HEK293 (cell line): ENCODE data around the gene PLXNA2.

Experiments
- CTCF ChIP-seq: fragments of 450-650 bp; formaldehyde crosslinking; IDR thresholded peaks from 2 replicates; pipeline ENCODE4 v1.5.1; 2016; ENCODE audit warnings: missing biosample characterization, missing genetic modification characterization
- HOXA7 ChIP-seq: sonication (generic); formaldehyde crosslinking; IDR thresholded peaks from 2 replicates; pipeline ENCODE4 v1.8.1; 2022; ENCODE audit warnings: missing genetic modification reagents, borderline replicate concordance
- KLF7 ChIP-seq: fragments of 450-650 bp; formaldehyde crosslinking; IDR thresholded peaks from 2 replicates; pipeline ENCODE4 v1.5.1; 2016; ENCODE audit warnings: missing biosample characterization, missing genetic modification characterization, borderline replicate concordance
- OSR2 ChIP-seq: fragments of 450-650 bp; formaldehyde crosslinking; IDR thresholded peaks from 2 replicates; pipeline ENCODE4 v1.5.1; 2016; ENCODE audit warnings: missing biosample characterization, missing genetic modification characterization
- PRDM1 ChIP-seq: fragments of 450-650 bp; formaldehyde crosslinking; IDR thresholded peaks from 2 replicates; pipeline ENCODE4; 2016; ENCODE audit warnings: missing biosample characterization, missing genetic modification characterization
- SP3 ChIP-seq: fragments of 450-650 bp; formaldehyde crosslinking; IDR thresholded peaks from 2 replicates; pipeline ENCODE4 v1.5.1; 2016; ENCODE audit warnings: missing biosample characterization, missing genetic modification characterization
- TRIM28 ChIP-seq: IDR thresholded peaks from 2 replicates; pipeline ENCODE4 v1.6.1; 2011; ENCODE audit warnings: low read length, control low read depth, borderline replicate concordance
- ZBTB44 ChIP-seq: fragments of 450-650 bp; IDR thresholded peaks from 2 replicates; pipeline ENCODE4 v1.5.1; 2018; ENCODE audit warnings: missing biosample characterization, mild to moderate bottlenecking, missing genetic modification characterization
- ZFP37 ChIP-seq: fragments of 450-650 bp; formaldehyde crosslinking; IDR thresholded peaks from 2 replicates; pipeline ENCODE4 v1.5.1; 2016; ENCODE audit warnings: missing biosample characterization, missing genetic modification characterization
- ZFP69B ChIP-seq: fragments of 450-650 bp; formaldehyde crosslinking; IDR thresholded peaks from 2 replicates; pipeline ENCODE4 v1.5.1; 2016; ENCODE audit warnings: missing biosample characterization, missing genetic modification characterization
- ZNF16 ChIP-seq: fragments of 450-650 bp; formaldehyde crosslinking; IDR thresholded peaks from 2 replicates; pipeline ENCODE4 v1.5.1; 2016; ENCODE audit warnings: low read depth, missing biosample characterization, missing genetic modification characterization
- ZNF211 ChIP-seq: fragments of 450-650 bp; formaldehyde crosslinking; IDR thresholded peaks from 2 replicates; pipeline ENCODE4 v1.5.1; 2016; ENCODE audit warnings: low read depth, missing biosample characterization, missing genetic modification characterization
- ZNF280C ChIP-seq: fragments of 450-650 bp; formaldehyde crosslinking; IDR thresholded peaks from 2 replicates; pipeline ENCODE4 v1.5.1; 2016; ENCODE audit warnings: missing biosample characterization, missing genetic modification characterization
- ZNF404 ChIP-seq: fragments of 450-650 bp; formaldehyde crosslinking; IDR thresholded peaks from 2 replicates; pipeline ENCODE4 v1.5.1; 2017; ENCODE audit warnings: missing biosample characterization, missing genetic modification characterization
- ZNF521 ChIP-seq: fragments of 450-650 bp; formaldehyde crosslinking; IDR thresholded peaks from 2 replicates; pipeline ENCODE4 v1.5.1; 2017; ENCODE audit warnings: missing biosample characterization, mild to moderate bottlenecking, missing genetic modification characterization
- ZNF610 ChIP-seq: fragments of 450-650 bp; formaldehyde crosslinking; IDR thresholded peaks from 2 replicates; pipeline ENCODE4 v1.5.1; 2016; ENCODE audit warnings: missing biosample characterization, missing genetic modification characterization, borderline replicate concordance
- ZNF768 ChIP-seq: fragments of 450-650 bp; formaldehyde crosslinking; IDR thresholded peaks from 2 replicates; pipeline ENCODE4 v1.5.1; 2018; ENCODE audit warnings: missing biosample characterization, mild to moderate bottlenecking, missing genetic modification characterization
- ZNF791 ChIP-seq: fragments of 450-650 bp; formaldehyde crosslinking; IDR thresholded peaks from 2 replicates; pipeline ENCODE4 v1.5.1; 2016; ENCODE audit warnings: missing biosample characterization, missing genetic modification characterization
- ZNF830 ChIP-seq: fragments of 450-650 bp; IDR thresholded peaks from 2 replicates; pipeline ENCODE4 v1.5.0; 2018; ENCODE audit warnings: missing biosample characterization, missing genetic modification characterization, low read depth, mild to moderate bottlenecking, moderate library complexity
- ZSCAN16 ChIP-seq: fragments of 450-650 bp; formaldehyde crosslinking; IDR thresholded peaks from 2 replicates; pipeline ENCODE4 v1.5.1; 2016; ENCODE audit warnings: missing biosample characterization, missing genetic modification characterization
- ZSCAN18 ChIP-seq: fragments of 450-650 bp; formaldehyde crosslinking; IDR thresholded peaks from 2 replicates; pipeline ENCODE4 v1.5.1; 2016; ENCODE audit warnings: missing biosample characterization, missing genetic modification characterization
- TF ChIP-seq, protein P1 (sequence below): fragments of 450-650 bp; formaldehyde crosslinking; conservative IDR thresholded peaks from 2 replicates; pipeline ENCODE4 v1.5.1; 2016; ENCODE audit warnings: low read depth, missing biosample characterization, missing genetic modification characterization
- TF ChIP-seq, protein P2 (sequence below): fragments of 450-650 bp; formaldehyde crosslinking; IDR thresholded peaks from 2 replicates; pipeline ENCODE4 v1.5.1; 2016; ENCODE audit warnings: missing biosample characterization, missing genetic modification characterization
- TF ChIP-seq, protein P3 (sequence below): fragments of 450-650 bp; formaldehyde crosslinking; IDR thresholded peaks from 2 replicates; pipeline ENCODE4 v1.5.1; 2016; ENCODE audit warnings: missing biosample characterization, missing genetic modification characterization
- TF ChIP-seq, protein P4 (sequence below): fragments of 450-650 bp; formaldehyde crosslinking; IDR thresholded peaks from 2 replicates; pipeline ENCODE4 v1.5.1; 2016; ENCODE audit warnings: missing biosample characterization, missing genetic modification characterization

Gene PLXNA2

GRCh38 chr1:208059409-208060001 is 184.7 kb downstream of the PLXNA2 start (continued):
- TF ChIP-seq, protein P1, sequence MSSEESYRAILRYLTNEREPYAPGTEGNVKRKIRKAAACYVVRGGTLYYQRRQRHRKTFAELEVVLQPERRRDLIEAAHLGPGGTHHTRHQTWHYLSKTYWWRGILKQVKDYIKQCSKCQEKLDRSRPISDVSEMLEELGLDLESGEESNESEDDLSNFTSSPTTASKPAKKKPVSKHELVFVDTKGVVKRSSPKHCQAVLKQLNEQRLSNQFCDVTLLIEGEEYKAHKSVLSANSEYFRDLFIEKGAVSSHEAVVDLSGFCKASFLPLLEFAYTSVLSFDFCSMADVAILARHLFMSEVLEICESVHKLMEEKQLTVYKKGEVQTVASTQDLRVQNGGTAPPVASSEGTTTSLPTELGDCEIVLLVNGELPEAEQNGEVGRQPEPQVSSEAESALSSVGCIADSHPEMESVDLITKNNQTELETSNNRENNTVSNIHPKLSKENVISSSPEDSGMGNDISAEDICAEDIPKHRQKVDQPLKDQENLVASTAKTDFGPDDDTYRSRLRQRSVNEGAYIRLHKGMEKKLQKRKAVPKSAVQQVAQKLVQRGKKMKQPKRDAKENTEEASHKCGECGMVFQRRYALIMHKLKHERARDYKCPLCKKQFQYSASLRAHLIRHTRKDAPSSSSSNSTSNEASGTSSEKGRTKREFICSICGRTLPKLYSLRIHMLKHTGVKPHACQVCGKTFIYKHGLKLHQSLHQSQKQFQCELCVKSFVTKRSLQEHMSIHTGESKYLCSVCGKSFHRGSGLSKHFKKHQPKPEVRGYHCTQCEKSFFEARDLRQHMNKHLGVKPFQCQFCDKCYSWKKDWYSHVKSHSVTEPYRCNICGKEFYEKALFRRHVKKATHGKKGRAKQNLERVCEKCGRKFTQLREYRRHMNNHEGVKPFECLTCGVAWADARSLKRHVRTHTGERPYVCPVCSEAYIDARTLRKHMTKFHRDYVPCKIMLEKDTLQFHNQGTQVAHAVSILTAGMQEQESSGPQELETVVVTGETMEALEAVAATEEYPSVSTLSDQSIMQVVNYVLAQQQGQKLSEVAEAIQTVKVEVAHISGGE (tag by site-specific recombination) = no peak
- TF ChIP-seq ZFP69B (tag by site-specific recombination) (no peak), ZNF610 (0 out of 2 replicates have a peak, but pooled peaks have one; percentile 66), SP3 (tag by site-specific recombination) (no peak), ZNF404 (tag by site-specific recombination) (no peak), ZNF521 (tag by site-specific recombination) (no peak), CTCF (tag by site-specific recombination) (no peak), ZSCAN16 (peak; percentile 97), ZBTB44 (tag by site-specific recombination) (peak; percentile 38; the same call in 1 of the 2 replicates), ZFP37 (tag by site-specific recombination) (no peak), ZNF16 (tag by site-specific recombination) (no peak), OSR2 (tag by site-specific recombination) (peak; percentile 80; the same call in 1 of the 2 replicates), ZNF768 (no peak), ZNF280C (no peak), PRDM1 (tag by site-specific recombination) (no peak), TRIM28 (0 out of 2 replicates have a peak, but pooled peaks have one; percentile 23), ZNF211 (tag by site-specific recombination) (no peak), ZNF791 (tag by site-specific recombination) (no peak), ZSCAN18 (tag by site-specific recombination) (no peak), ZNF830 (tag by site-specific recombination) (no peak), KLF7 (tag by site-specific recombination) (no peak), HOXA7 (no peak)
- TF ChIP-seq, protein P2, sequence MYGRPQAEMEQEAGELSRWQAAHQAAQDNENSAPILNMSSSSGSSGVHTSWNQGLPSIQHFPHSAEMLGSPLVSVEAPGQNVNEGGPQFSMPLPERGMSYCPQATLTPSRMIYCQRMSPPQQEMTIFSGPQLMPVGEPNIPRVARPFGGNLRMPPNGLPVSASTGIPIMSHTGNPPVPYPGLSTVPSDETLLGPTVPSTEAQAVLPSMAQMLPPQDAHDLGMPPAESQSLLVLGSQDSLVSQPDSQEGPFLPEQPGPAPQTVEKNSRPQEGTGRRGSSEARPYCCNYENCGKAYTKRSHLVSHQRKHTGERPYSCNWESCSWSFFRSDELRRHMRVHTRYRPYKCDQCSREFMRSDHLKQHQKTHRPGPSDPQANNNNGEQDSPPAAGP (tag by site-specific recombination) = peak; percentile 85
- TF ChIP-seq, protein P3, sequence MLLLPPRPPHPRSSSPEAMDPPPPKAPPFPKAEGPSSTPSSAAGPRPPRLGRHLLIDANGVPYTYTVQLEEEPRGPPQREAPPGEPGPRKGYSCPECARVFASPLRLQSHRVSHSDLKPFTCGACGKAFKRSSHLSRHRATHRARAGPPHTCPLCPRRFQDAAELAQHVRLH = peak; percentile 41; the same call in 1 of the 2 replicates
- TF ChIP-seq, protein P4, sequence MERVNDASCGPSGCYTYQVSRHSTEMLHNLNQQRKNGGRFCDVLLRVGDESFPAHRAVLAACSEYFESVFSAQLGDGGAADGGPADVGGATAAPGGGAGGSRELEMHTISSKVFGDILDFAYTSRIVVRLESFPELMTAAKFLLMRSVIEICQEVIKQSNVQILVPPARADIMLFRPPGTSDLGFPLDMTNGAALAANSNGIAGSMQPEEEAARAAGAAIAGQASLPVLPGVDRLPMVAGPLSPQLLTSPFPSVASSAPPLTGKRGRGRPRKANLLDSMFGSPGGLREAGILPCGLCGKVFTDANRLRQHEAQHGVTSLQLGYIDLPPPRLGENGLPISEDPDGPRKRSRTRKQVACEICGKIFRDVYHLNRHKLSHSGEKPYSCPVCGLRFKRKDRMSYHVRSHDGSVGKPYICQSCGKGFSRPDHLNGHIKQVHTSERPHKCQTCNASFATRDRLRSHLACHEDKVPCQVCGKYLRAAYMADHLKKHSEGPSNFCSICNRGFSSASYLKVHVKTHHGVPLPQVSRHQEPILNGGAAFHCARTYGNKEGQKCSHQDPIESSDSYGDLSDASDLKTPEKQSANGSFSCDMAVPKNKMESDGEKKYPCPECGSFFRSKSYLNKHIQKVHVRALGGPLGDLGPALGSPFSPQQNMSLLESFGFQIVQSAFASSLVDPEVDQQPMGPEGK = no peak
- TF ChIP-seq, all 188 proteins: peak for 27
